Head of caudate nucleus (tissue), 42 donors: ENCODE results near the gene KIAA2012.

Experiments
- DNase-seq, 42 donors: peaks; one replicate each; pipeline versions ENCODE4 v3.0.0 to v3.0.0-alpha.2; 2020 to 2021; ENCODE audit warnings: mixed read lengths in 7 of 42
- intact Hi-C: fragments of 100-400 bp; cut with DNase I; formaldehyde crosslinking; loops from one replicate; pipeline ENCODE4 v1.15.0; 2022

KIAA2012 gene

DNA sequence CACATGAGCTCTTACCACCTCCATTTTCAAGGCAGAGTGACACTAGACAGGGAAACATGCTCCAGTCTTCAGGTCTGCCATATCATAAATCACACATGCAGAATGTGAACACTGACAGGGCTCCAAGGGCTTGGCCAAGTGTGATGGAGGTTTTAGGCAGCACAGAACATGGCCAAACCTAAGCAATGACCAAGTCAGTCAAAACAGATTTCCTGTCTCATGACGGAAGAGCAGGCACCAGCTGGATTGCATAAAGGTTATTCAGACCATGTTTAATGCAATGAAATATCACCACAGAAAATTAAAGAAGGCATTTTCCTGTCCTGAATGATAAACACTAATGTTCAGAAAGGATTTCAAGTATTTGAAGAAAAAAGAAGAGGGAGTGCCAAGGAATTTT lies 92.9 kb downstream of the KIAA2012 start:
- intact Hi-C loops = no loop called here
- DNase-seq = no peak

DNA sequence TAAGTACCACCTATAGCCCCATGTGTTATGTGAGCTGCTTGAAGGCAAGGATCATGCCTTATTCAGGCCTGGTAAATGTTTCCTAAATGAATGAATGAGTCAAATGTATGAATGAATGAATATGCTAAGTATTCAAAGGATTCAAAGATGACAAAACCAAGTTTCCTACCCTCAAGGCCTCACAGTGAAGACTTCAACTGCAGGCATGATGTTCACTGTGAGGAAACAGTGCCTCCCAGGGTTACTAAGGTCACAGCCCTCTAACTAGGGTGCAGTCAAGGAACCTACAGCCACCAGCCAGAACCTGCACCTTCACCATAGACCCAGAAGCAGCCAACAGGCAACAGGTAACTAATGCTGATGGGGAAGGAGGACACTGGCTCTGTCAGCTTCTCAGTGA lies 96.1 kb downstream of the KIAA2012 start:
- intact Hi-C loops = no loop called here
- DNase-seq = no peak

DNA sequence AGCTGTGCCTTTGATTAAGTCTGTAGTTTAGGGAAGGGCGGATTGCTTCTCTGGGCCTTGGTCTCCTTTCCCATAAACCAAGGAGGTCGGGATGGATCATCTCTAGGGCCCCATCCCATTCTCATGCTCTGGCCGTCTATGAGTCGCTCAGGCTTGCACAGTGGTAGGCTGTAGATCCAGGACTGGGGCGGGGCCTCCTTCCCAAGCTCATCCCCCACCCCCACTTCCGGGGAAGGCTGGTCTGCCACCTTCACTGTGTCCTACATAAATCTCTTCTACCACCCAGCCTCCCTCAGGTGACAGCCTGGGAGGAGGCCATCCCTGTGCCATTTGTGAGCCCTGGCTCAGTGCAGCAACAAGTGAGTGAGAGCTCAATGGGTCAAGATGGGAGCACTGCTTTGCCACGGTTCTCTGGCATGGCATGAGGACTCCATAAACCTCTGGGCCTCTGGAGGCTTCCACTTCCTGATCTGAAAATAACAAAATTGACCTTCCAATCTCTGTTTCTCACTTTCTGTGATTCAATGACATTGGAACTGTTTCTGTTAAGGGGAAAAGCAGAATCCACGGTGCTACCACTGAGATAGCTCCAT lies 96.9 kb downstream of the KIAA2012 start:
- no peak for DNase-seq
- intact Hi-C loops = no loop called here

DNA sequence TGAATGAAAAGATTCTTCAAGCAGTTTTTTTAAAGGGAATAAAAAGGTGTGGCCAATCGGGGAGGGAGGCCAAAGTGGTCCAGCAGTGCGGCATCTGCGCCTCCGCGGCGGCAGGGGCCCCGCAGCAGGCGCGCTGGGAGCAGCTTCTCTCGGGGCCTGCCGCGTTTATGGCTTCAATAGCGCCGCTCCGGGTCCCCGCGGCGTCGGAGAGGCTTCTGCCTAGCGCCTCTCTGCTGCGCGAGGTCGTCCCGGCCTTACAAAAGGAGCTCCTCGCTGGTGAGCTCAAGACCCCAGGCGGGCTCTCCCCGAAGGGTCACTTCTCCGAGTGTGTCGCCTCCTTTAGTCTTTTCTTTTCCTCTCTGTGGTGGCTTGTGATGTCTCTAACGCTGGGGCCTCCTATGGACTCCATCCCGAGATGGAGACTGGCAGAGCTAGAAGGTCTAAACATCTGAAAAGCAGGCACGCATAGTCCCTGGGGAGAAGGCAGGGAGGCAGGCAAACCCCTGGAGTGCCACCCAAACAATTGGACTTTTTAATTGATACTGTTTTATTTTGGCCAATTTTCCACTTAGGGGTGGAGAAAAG lies 98.3 kb downstream of the KIAA2012 start:
- peak in 31 of 42 donors; percentile 8 to 61 (median 30) for DNase-seq
- intact Hi-C loops = no loop called here

DNA sequence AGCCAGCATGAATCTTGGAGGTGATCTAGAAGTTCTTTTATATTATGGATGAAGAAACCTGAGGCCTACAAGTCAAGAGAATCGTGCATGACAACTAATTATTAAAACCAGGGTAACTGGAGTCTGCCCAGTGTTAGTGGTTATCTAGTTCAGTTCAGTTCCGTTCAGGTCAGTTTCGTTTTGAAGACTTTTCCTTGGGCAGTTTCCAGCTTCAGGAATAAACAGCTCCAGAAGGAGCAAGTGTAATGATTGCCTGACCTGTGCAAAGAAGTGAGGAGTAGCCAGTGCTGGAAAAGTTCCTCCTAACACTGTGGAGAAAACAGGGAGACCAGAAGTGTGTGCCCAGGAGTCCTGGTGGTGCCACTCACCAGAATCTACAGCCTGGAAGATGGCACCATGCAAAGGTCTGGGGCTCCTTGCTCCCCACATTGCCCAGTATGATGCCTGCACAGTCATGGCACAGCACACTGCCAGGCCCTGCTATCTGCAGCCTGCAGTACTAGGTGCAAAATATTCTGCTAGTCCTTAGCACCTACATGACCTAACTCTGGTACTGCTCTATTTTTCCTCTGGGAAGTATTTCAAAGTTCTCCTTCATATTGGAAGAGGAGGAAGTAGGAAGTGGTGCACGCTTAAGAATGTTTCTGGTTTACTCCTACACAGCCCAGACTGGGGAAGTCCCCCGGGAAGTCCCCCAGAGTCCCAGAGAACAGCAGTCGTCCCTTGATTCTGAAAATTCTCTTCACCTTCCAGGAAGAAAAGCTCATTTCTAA lies 99.6 kb downstream of the KIAA2012 start:
- DNase-seq = no peak
- intact Hi-C loops = no loop called here

DNA sequence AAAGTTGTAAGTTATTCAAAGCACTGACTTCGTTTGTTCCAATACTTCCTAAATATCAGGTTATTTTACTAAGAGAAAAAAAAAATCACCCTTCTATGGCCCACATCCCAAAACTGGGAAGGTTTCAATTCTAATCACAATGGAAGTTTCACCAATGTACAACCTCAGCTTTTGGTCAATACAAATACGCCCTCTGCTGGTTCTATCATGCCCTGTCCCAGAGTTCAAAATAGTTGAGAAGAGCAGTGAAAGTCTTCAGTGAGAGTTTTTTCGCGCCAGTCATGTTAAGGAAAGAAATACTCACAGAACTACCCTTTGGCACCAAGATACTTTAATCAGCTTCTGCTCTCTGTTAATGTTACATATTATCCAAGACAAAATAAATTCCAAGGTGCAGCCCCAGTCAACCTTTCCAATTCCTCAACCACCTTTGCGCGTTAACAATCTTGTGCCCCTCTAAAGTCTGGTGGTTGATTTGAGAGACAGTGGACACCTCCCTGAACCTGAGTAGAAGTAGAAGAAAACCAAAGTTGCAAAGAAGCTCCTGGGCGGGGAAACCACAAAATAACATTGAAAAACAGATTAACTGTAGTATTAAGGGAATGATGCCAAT lies 105.4 kb downstream of the KIAA2012 start:
- DNase-seq = peak in 35 of 42 donors; percentile 14 to 87 (median 60)
- intact Hi-C loops = loop anchor here (2.0 kb wide), 1 partner anchor 318 kb away; no protein-coding TSS in a partner anchor

DNA sequence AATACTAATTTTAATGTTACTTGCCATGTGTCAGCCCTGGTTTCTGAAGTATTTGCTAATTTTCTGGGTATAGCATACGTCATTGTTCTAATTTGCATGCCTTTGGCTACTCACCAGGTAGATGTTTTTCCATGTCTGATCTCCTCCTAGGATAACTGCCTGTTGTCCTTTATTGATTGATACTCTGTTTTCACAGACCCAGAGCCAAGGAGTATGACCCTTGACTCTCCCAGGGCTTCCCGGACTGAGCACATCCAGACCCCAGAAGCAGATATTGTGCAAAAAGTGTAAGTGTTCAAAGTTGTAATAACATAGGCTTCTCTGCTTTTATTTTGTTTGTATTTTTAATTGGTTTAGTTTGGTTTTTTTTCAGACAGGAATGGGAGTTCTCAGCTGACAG lies 111.5 kb downstream of the KIAA2012 start:
- intact Hi-C loops = no loop called here
- DNase-seq = no peak

DNA sequence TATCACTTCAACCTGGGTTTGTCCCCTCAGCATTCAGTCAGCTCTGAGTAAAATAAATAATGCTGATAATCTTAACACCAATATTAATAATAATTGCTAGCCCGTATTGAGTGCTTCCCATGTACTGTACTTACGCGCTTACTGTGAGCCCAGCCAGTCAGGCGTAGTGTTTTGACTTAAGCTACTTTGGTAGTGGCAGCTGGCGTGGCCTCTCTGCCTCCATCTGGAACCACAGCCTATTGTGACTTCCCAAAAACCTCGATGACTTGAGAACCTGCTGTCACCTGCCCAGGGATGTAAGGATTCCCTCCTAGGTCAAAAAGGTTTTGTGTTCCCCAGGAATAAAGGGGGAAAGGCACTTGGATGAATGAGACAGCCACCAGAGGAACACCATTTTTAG lies 112.1 kb downstream of the KIAA2012 start:
- intact Hi-C loops = no loop called here
- no peak for DNase-seq

DNA sequence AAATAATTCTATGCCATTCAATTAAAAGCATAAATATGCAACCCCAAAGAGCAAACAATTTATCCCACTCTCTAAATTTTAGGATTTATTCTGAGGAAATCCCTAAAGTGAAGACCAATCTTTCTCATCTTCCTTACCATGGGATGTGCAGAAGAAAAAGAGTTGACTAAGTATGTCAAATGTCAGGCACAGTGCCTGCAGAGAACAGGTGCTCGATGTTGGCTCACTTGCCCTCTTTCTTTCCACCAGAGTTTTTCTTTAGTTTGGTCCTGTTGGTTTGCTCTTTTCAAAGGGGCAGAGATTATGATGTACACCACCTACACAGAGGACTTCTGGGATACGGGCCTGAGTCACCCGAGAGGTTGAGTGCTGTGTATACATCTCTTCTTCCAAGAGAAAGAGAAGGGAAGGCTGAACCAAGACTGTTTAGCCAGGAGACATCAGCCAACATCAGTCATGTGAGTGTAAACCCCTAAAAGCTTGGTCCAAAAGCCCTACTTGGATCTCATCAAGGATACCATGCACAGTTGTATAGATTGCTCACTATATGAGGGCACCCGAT lies 113.7 kb downstream of the KIAA2012 start:
- DNase-seq = no peak
- intact Hi-C loops = no loop called here

DNA sequence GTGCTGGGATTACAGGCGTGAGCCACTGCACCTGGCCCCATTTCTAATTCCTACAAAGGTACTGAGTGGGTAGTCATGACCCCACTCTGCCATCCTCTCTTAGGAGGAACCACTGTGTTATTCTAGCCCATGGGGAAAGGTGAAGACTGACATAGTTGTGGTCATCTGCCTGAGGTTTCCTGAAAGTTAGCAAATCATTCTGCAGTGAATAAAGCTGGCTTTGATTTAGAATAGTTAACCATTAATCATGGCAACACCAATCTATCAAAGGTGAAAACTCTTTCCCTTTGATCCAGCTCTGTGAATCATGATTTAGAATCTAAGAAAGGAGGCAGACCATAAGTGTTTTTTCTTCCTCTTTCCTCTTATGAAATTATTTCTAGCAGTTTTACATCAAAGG lies 114.5 kb downstream of the KIAA2012 start:
- no peak for DNase-seq
- intact Hi-C loops = no loop called here

DNA sequence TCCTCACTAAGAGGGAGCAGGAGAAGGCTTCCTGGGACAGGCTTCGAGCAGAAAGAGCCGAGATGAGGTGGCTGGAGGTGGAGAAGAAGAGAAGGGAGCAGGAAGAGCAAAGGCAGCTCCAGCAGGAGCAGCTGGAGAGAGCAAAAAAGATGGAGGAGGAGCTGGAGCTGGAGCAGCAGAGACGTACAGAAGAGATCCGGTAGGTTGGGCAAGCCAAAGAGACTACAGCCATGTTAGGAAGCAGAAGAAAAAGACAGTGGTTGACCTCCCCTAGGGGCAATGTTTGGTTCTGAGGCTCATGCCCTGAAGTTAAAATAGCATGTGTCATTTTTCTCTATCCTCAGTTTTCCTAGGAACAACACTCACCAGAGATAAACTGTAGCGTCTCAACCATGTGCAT lies 120.2 kb downstream of the KIAA2012 start:
- intact Hi-C loops = no loop called here
- no peak for DNase-seq

DNA sequence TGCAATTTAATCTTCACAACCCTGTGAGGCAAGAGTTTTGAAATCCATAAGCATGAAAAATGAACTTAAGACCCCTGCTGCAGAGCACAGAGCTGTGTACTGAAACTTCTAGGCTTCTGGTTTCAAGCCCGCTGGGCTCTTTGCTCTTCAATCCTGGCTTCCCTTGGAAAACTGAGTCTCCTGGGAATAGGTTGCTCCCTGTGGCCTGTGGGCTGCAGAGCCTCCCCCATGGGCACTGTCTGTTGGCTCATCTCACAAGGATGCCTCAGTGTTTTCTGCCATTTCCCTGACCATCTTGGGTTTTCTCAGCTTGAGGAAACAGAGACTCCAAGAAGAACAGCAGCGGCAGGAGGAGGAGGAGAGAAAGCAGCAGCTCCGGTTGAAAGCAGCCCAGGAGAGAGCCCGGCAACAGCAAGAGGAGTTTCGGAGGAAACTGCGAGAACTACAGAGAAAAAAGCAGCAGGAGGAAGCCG lies 120.9 kb downstream of the KIAA2012 start:
- intact Hi-C loops = no loop called here

DNA sequence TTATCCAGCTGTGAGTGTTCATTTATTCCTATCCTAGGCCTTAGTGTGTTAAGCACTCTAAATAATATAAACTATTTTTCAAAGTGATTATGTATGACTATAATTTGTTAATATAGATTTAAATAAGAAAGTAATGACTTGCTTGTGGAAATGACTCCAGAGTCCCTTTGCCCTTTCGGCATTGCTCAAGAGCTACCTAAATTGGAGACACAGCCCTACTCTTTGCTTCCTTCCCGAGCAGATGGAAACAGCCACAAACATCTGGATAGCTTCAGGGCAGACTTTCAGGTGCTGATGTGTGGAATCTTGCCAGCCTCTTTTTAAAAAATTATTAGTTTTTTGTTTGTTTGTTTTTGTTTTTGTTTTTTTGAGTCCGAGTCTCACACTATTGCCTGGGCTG lies 121.4 kb downstream of the KIAA2012 start:
- no peak for DNase-seq
- intact Hi-C loops = no loop called here

More for the DNA sequence above, 120.9 kb downstream of the KIAA2012 start:
- no peak for DNase-seq

DNA sequence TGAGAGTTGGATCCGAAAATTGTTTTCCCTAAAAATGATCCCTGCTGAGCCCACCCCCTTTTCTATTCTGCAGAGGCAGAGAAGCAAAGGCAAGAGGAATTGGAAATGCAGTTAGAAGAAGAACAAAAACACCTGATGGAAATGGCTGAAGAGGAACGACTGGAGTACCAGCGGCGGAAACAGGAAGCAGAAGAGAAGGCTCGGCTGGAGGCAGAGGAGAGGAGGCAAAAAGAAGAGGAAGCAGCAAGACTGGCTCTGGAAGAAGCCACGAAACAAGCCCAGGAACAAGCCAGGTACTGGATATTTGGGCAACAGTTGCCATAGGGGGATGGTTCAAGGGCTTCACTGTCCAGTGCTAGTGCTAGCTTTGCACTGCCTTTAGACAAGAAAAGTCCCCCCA lies 123.7 kb downstream of the KIAA2012 start:
- intact Hi-C loops = no loop called here
- no peak for DNase-seq

DNA sequence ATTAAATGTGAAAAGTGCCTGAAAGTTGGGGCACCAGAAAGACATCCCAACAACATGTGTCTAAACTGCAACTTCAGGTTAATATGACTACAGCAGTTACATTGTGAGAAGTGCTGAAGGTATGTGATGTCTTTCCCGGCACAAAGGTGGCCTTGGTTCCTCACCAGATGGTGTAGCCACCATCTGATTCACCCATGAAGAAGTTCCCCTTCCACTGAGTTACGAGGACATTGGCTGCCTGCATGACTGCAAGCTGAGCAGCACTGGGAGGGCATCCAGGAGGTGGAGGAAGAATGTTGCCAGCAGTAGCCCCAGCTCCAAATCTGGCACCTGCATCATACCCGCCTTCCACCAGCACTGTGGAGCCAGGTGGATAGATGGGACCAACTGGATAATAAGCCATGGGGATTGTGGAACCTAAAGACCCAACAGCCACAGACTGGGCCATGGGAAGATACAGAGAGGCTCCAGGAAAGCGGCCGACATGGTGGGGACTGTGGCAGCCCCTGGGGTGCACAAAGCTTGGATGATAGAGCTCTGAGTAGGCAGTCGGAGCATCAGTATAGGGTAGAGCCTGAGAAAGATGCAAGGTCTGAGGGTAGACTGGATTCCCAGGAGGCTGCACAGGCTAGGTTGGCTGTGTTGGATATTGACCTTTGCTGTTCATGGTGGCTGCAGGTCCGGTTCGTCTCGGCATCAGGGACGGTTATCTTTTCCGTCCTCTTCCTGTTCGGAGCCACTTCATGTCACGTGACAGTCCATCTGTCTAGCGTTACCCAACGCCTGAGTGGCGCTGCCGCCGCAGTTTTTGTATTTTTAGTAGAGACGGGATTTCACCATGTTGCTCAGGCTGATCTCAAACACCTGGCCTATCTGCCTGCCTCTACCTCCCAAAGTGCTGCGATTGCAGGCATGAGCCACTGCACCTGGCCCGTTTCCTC lies 128.4 kb downstream of the KIAA2012 start:
- intact Hi-C loops = no loop called here
- no peak for DNase-seq

DNA sequence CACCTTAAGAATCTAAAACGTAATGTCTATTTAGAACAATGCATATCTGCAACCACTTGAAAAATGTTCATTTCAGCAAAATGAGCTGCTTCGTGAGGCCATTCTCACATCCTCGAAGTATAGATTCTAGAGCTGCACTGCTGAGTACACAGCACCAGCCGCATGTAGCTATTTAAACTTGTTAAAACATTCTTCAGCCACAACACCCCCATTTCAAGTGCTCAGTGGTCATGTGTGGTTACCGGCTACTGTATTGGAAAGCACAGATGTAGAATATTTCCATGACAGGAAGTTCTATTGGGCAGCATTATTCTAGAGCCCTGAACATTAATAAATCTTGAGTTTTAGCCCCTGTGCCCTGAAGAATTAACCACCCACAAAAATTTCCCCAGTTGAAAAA lies 130.3 kb downstream of the KIAA2012 start:
- intact Hi-C loops = no loop called here
- DNase-seq = no peak

DNA sequence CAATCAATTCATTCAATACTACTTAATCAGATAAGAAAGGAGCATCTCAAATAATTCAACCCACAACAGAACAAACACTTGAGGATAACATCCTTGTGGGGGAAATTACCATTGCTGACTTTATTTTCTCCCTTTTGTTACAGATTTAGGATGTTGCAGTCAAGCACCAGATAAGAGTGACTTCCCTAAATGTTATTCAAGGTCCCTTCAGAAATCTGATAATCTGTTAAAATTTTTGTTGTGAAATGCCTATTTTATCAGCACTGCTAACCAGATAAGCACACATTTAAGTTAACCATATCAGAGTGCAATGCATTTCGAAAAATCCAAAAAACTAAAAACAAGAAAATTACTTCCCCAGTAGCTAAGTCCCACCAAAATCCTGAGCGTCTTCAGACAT lies 131.8 kb downstream of the KIAA2012 start:
- no peak for DNase-seq
- intact Hi-C loops = no loop called here

DNA sequence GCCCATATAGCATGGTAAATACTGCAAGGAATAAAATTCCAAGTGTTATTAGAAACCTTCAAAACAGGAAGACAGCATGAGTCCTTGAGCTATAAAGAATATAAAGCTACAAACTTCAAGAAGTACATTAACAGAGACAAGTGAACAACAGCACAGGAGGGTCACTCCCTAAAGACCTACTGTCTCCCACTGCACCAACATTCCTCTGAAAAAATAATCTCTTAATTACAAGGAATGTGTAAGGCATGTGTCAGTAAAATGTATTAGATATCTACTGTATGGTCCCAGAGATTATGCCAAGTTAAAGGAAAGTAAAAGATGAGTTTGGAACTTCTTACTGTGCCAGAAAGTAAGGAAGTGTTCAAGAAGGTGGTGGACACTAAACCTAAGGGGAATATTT lies 135.5 kb downstream of the KIAA2012 start:
- intact Hi-C loops = no loop called here
- DNase-seq = no peak

DNA sequence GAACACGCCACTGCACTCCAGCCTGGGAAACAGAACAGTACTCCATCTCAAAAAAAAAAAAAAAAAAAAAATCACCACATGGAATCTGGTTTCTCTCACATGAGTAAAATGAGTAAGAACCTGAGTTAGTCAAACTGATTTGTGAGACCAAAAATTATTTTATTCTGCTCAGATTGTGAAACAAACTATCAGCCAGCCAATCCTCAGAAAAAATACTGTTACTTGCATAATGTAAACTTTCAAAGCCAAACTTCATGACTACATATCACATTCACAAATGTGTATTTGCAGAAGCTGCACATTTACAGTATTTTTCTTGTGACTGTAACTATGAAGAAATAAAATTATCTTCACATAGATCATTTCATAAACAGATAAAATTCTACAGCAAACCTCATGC lies 142.1 kb downstream of the KIAA2012 start:
- DNase-seq = no peak
- intact Hi-C loops = no loop called here
